PFSK-1 (cell line): Measurements from ENCODE around the gene MYH6.

Experiments used
- FOXP2 ChIP-seq: optimal IDR thresholded peaks from 2 replicates; pipeline ENCODE3; 2011; ENCODE audit warnings: borderline replicate concordance, control low read depth, inconsistent platforms; ENCODE audit not compliant: insufficient read depth; ENCODE audit errors: extremely low read length, extremely low read depth
- POLR2AphosphoS5 ChIP-seq: IDR thresholded peaks from 2 replicates; pipeline ENCODE4 v1.6.1; 2012; ENCODE audit warnings: low read depth, mild to moderate bottlenecking, control low read depth, low read length, moderate library complexity
- REST ChIP-seq, 2 experiments: IDR thresholded peaks; 2 replicates each; pipeline versions ENCODE4 v1.6.1 to v1.8.0; 2011 to 2012; ENCODE audit warnings: low read depth in 2 of 2, low read length in 2 of 2, control low read depth in 1 of 2, inconsistent platforms in 1 of 2, mild to moderate bottlenecking in 1 of 2, moderate library complexity in 1 of 2; ENCODE audit not compliant: insufficient read depth in 1 of 2
- SIN3A ChIP-seq: IDR thresholded peaks from 2 replicates; pipeline ENCODE4 v1.6.1; 2012; ENCODE audit warnings: mild to moderate bottlenecking, low read length, moderate library complexity, borderline replicate concordance; ENCODE audit not compliant: insufficient read depth
- TAF1 ChIP-seq: IDR thresholded peaks from 2 replicates; pipeline ENCODE4 v1.6.1; 2012; ENCODE audit warnings: low read length, control low read depth, borderline replicate concordance; ENCODE audit not compliant: insufficient read depth

The MYH6 gene

GRCh38 chr14:23415821-23416778 lies 8.0 kb upstream of the MYH6 start:
- no peak for TF ChIP-seq FOXP2
- no peak for TF ChIP-seq REST (IDR thresholded peaks at IDR 0.05; ENCODE audit: insufficient read depth in 1 of 2, low read depth in 2 of 2, low read length in 2 of 2)
- no peak for TF ChIP-seq TAF1
- TF ChIP-seq POLR2AphosphoS5, result no peak
- TF ChIP-seq SIN3A, result no peak

- TF ChIP-seq SIN3A (no peak), POLR2AphosphoS5 (no peak), TAF1 (no peak), REST (IDR thresholded peaks at IDR 0.05; ENCODE audit: insufficient read depth in 1 of 2, low read depth in 2 of 2, low read length in 2 of 2) (no peak), FOXP2 (no peak)
Observed at GRCh38 chr14:23414906-23415820, 7.1 kb upstream of the MYH6 start.

GRCh38 chr14:23414254-23414653 lies 6.2 kb upstream of the MYH6 start:
- TF ChIP-seq REST (IDR thresholded peaks at IDR 0.05; ENCODE audit: insufficient read depth in 1 of 2, low read depth in 2 of 2, low read length in 2 of 2) (no peak), FOXP2 (no peak), TAF1 (no peak), SIN3A (no peak), POLR2AphosphoS5 (no peak)

- no peak for TF ChIP-seq SIN3A
- TF ChIP-seq REST (IDR thresholded peaks at IDR 0.05; ENCODE audit: insufficient read depth in 1 of 2, low read depth in 2 of 2, low read length in 2 of 2), result no peak
- TF ChIP-seq POLR2AphosphoS5, result no peak
- TF ChIP-seq FOXP2, result no peak
- TF ChIP-seq TAF1, result no peak
Observed at GRCh38 chr14:23413681-23414080, 5.6 kb upstream of the MYH6 start.
